Peyer's patch (tissue), 4 donors: Measurements from ENCODE around the gene ATP5IF1.

Source experiments
- CTCF ChIP-seq, 6 experiments: fragments of 450-650 bp in 4 of 6; fragments of 200-600 bp in 2 of 6; sonication (generic) in 1 of 6; IDR thresholded peaks; one replicate each; pipeline ENCODE4 v1.5.1; 2017 to 2019; ENCODE audit warnings: antibody characterized with exemption in 6 of 6, mild to moderate bottlenecking in 3 of 6, moderate library complexity in 1 of 6
- POLR2A ChIP-seq, 2 donors: fragments of 450-650 bp; IDR thresholded peaks; one replicate each; pipeline ENCODE4 v1.5.1; 2017; ENCODE audit warnings: antibody characterized with exemption in 2 of 2, mild to moderate bottlenecking in 2 of 2, moderate library complexity in 2 of 2

GRCh38 chr1:28249866-28250295, 14.0 kb downstream of the ATP5IF1 start:
- TF ChIP-seq CTCF (IDR thresholded peaks at IDR 0.05), result no peak
- no peak for TF ChIP-seq POLR2A (IDR thresholded peaks at IDR 0.05)
